D721Med (cell line): ENCODE measurements around the gene CSH2.

Source experiments
- DNase-seq: peaks from one replicate; pipeline ENCODE4 v3.0.0; 2011; ENCODE audit warnings: low spot score; ENCODE audit not compliant: insufficient read length
- FAIRE-seq: peaks from 2 replicates; lab custom pipeline; 2011; peaks lifted over from hg19 to GRCh38; lab: Jason Lieb, UNC
- CTCF ChIP-seq: IDR thresholded peaks from 2 replicates; pipeline ENCODE4 v1.5.1; 2012; ENCODE audit warnings: mild to moderate bottlenecking, control low read depth; ENCODE audit not compliant: insufficient read depth; ENCODE audit errors: missing control alignments

The CSH2 gene

GRCh38 chr17:63842173-63842539 lies 31.3 kb downstream of the CSH2 start:
- no peak for TF ChIP-seq CTCF
- FAIRE-seq (no peak), DNase-seq (no peak)

DNA sequence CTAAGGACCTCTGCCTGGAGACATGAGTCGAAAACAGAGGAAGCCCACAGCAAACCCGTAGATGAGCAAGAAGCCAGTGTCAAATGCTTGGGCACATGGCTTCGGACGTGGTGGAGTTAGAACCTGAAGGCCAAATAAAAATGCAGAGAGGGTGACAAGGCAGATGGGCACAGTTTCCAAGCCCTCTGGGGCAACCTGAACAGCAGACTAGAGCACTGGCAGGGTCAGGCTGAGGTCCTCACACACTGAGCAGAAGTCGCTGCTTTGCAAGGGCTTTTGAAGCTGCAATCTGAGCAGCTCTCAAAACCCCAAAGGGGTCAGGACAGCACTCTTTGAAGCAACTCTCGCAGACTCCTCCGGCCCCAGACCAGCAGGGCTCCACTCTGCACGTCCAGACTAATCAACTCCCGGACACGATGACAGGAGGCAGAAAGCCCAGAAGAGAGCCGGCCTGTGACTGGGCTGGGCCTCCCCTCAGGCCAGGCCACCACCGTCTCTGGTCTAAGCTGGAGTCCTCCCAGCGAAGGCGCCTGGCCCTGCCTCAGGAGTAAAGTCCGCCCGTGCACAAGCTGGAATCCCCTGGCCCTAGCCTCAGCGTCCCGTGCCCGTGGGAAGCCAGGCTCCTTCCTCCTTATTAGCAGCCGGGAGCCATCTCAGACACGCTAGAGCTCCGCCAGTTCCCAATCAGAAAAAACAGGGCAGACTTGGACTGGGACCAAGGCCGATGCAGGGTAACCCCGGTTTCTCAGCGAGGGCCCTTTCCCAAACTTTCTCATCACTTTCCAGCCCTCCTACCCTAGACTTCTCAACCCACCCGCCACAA lies 31.9 kb downstream of the CSH2 start:
- DNase-seq (no peak), FAIRE-seq (no peak)
- no peak for TF ChIP-seq CTCF

GRCh38 chr17:63840591-63841349 lies 32.7 kb downstream of the CSH2 start:
- DNase-seq (no peak), FAIRE-seq (no peak)
- TF ChIP-seq CTCF, result no peak

DNA sequence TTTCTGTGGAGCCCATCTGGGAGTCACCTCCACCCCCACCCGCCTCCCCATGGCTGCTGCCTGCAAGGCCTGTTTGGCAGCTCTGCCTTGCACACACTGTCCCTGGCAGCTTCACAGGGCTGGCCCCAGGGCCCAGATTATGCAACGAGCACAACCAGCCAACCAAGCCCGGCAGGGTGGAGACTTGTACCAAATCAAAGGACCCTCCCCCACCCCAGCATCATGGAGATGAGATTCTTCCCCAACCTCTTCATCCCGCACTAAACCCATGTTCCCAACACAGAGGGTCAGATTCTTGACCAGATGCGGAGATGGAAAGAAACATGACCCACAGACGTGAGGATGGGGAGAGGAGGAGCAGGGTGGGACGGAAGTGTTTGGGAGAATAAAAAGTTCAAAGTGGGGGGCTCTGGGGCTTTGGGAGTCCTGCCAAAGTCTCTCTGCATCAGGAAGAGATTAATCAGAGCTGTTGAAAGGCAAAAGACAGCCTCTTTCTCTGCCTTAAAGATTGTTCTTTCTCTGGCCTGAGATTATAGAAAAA lies 34.8 kb downstream of the CSH2 start:
- DNase-seq, result no peak
- no peak for FAIRE-seq

DNA sequence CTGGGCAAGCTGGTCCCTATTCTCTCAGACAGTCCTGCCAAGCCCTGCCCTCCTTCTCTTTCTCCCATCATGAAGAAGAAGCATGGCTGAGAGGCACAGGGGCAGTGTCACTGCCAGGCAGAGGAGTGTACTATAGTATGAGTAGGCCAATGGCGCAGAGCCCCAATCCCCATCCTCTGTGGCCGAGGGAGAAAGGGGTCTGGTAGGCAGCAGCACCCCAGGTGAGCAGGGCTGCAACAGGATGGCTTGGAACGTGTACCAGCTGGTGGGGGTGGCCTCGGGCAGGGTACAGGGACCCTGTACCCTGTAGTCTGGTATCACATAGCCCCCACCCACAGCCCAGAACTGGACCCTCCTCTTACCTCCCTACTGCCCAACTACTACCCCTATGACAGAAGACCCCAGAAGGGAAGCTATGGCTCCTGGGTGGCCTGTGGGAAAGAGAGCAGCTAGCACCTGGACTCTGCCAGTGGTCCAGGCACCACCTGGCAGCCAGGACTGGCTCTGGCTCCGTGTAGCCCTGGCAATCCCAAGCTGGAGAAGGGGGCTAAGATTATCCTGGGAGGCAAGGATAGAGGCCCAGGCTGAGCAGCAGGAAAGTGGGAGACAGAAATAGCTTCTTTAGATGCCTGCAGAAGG lies 35.4 kb downstream of the CSH2 start:
- no peak for TF ChIP-seq CTCF
- FAIRE-seq (no peak), DNase-seq (no peak)

More for the DNA sequence above, 34.8 kb downstream of the CSH2 start:
- no peak for TF ChIP-seq CTCF

GRCh38 chr17:63837480-63837879 lies 36.0 kb downstream of the CSH2 start:
- DNase-seq (no peak), FAIRE-seq (no peak)
- TF ChIP-seq CTCF, result no peak
